Measurements from ENCODE around the gene NNMT.

DNA sequence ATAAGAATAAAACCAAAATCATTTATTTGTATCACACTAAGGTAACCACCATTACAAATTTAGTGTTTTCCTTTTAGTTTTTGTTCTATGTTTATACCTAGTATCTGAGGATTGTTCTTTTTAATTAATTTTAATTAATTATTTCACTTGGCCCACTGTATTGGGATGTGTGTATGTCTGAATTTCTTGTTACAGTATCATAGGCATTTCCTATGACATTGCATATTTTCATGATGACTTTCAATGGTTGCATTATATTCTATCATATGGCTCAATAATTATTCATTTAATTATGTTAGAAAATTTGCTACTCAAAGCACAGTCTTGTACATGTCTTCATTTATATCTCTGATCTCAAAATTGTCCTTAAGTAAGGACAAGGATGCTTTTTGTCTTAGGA, 63.1 kb downstream of the NNMT start:
- no peak for TF ChIP-seq CTCF (IDR thresholded peaks at IDR 0.05)
- TF ChIP-seq EZH2 (IDR thresholded peaks at IDR 0.05; ENCODE audit: borderline replicate concordance, insufficient read depth, low read depth, low read length, poor library complexity, severe bottlenecking), result no peak

All from B cell (primary cell).